Activated CD4-positive, alpha-beta memory T cell treated with anti-CD3 and anti-CD28 coated beads for 36 hours (primary cell): ENCODE data around the gene UBE2D1. TPM values are rescaled to one million over a fixed set of nuclear protein-coding genes. Genes with fewer than 3 reads are reported as not detected.

Source experiments
- CTCF ChIA-PET: fragments of 350-600 bp; sonication (Branson Sonifier 250); formaldehyde crosslinking; loops from one replicate; lab custom pipeline; 2021; ENCODE audit warnings: antibody characterized with exemption, inconsistent platforms; lab: Charles Lee
- POLR2A ChIA-PET: fragments of 350-600 bp; sonication (Branson Sonifier 250); formaldehyde crosslinking; loops from one replicate; lab custom pipeline; 2021; ENCODE audit warnings: antibody characterized with exemption; lab: Charles Lee
- DNase-seq: peaks from one replicate; pipeline ENCODE4 v3.0.0-alpha.2; 2020
- H3K27ac Mint-ChIP-seq: one replicate; pipeline ENCODE4 v1.8.0; 2021; ENCODE audit warnings: mixed read lengths
- H3K27me3 Mint-ChIP-seq: one replicate; pipeline ENCODE4 v1.8.0; 2021; ENCODE audit warnings: mixed read lengths
- H3K36me3 Mint-ChIP-seq: one replicate; pipeline ENCODE4 v1.8.0; 2021; ENCODE audit warnings: mixed read lengths
- H3K4me1 Mint-ChIP-seq: one replicate; pipeline ENCODE4 v1.8.0; 2021; ENCODE audit warnings: low read depth, mixed read lengths
- H3K4me3 Mint-ChIP-seq: one replicate; pipeline ENCODE4 v1.8.0; 2021; ENCODE audit warnings: mild to moderate bottlenecking, mixed read lengths
- H3K9me3 Mint-ChIP-seq: one replicate; pipeline ENCODE4 v1.8.0; 2021; ENCODE audit warnings: mixed read lengths
- intact Hi-C: fragments of 100-400 bp; cut with micrococcal nuclease; formaldehyde crosslinking; loops from one replicate; pipeline ENCODE4 v1.15.1; 2023
- total RNA-seq, 2 experiments: library from RNA; stranded (reverse); gene quantifications; one replicate each; pipeline ENCODE4 v1.2.3, GENCODE V29; 2021

UBE2D1 gene
- total RNA-seq, 2 experiments from 2014 or later = 14.5 to 14.8 TPM

- DNase-seq = peak; percentile 99
- Mint-ChIP-seq H3K9me3 (no peaks in the 10 kb centered on the region), H3K27me3 (no peaks in the 10 kb centered on the region), H3K4me1 (peaks cover 37% of the 10 kb centered on the region), H3K36me3 (peaks cover 24% of the 10 kb centered on the region), H3K27ac (peak within 1 kb of the TSS; percentile 92), H3K4me3 (peak within 1 kb of the TSS; percentile 99)
- ChIA-PET POLR2A (interaction anchor here (1.0 to 3.0 kb wide), 4 partner anchors 14 to 117 kb away, joined by 3 to 17 read pairs (median 8); partner anchors contain the start of genes CISD1, IPMK and UBE2D1), CTCF (interaction anchor here (0.6 to 4.5 kb wide), 27 partner anchors 8 to 232 kb away, joined by 3 to 39 read pairs (median 4); partner anchors contain the start of genes CISD1 and UBE2D1)
- intact Hi-C loops = loop anchor here (1.0 to 10.0 kb wide), 7 partner anchors 51 to 1522 kb away; partner anchors contain the start of genes BICC1 and CCDC6
These were observed 50.4 kb downstream of the UBE2D1 start, which contains the start of gene TFAM for GRCh38 chr10:58384999-58385783. Gene TFAM, plus strand, starts transcription at chr10:58385410. Its CDS starts 138 bp downstream, at chr10:58385548.

- CTCF ChIA-PET = interaction anchor here (0.6 to 4.5 kb wide), 9 partner anchors 11 to 233 kb away, joined by 3 to 39 read pairs (median 3); partner anchors contain the start of gene UBE2D1
- Mint-ChIP-seq H3K9me3 (no peaks in the 10 kb centered on the region), H3K27me3 (no peaks in the 10 kb centered on the region), H3K4me3 (peak overlapping the region; percentile 99), H3K36me3 (peaks cover 27% of the 10 kb centered on the region), H3K4me1 (peaks cover 41% of the 10 kb centered on the region), H3K27ac (peak overlapping the region; percentile 92)
- intact Hi-C loops = loop anchor here (1.0 to 10.0 kb wide), 7 partner anchors 51 to 1522 kb away; partner anchors contain the start of genes BICC1 and CCDC6
- DNase-seq = peak; percentile 38
- POLR2A ChIA-PET = interaction anchor here (1.0 to 3.0 kb wide), 3 partner anchors 51 to 117 kb away, joined by 3 to 17 read pairs (median 13); partner anchors contain the start of genes CISD1, IPMK and UBE2D1
These were observed 50.9 kb downstream of the UBE2D1 start for GRCh38 chr10:58385784-58386112.

- ChIA-PET CTCF (no interaction called here), POLR2A (no interaction called here)
- Mint-ChIP-seq H3K27ac (no peak overlapping the region), H3K36me3 (peaks cover 43% of the 10 kb centered on the region), H3K9me3 (no peaks in the 10 kb centered on the region), H3K4me3 (no peak overlapping the region), H3K4me1 (peaks cover 43% of the 10 kb centered on the region), H3K27me3 (no peaks in the 10 kb centered on the region)
- no peak for DNase-seq
- intact Hi-C loops = loop anchor here (5.0 to 10.0 kb wide), 2 partner anchors 126 to 1518 kb away; partner anchors contain the start of genes BICC1 and CCDC6
These were observed 54.2 kb downstream of the UBE2D1 start for GRCh38 chr10:58389024-58389423.

GRCh38 chr10:58393317-58393716, 58.5 kb downstream of the UBE2D1 start:
- peaks cover 51% of the 10 kb centered on the region for H3K36me3 Mint-ChIP-seq
- no peak overlapping the region for H3K4me3 Mint-ChIP-seq
- H3K27ac Mint-ChIP-seq = no peak overlapping the region
- ChIA-PET POLR2A (no interaction called here), CTCF (interaction anchor here (0.7 to 1.6 kb wide), 3 partner anchors 9 to 223 kb away, joined by 3 to 5 read pairs (median 3); no protein-coding TSS in a partner anchor)
- no peak for DNase-seq
- no peaks in the 10 kb centered on the region for H3K9me3 Mint-ChIP-seq
- H3K27me3 Mint-ChIP-seq = no peaks in the 10 kb centered on the region
- intact Hi-C loops = no loop called here
- peaks cover 28% of the 10 kb centered on the region for H3K4me1 Mint-ChIP-seq

- intact Hi-C loops = no loop called here
- no peak for DNase-seq
- H3K36me3 Mint-ChIP-seq = peaks cover 46% of the 10 kb centered on the region
- POLR2A ChIA-PET = no interaction called here
- H3K27ac Mint-ChIP-seq = no peak overlapping the region
- no peaks in the 10 kb centered on the region for H3K9me3 Mint-ChIP-seq
- peaks cover 24% of the 10 kb centered on the region for H3K4me1 Mint-ChIP-seq
- CTCF ChIA-PET = interaction anchor here (1.0 kb wide), 1 partner anchor 9 kb away, joined by 4 read pairs; no protein-coding TSS in a partner anchor
- no peak overlapping the region for H3K4me3 Mint-ChIP-seq
- no peaks in the 10 kb centered on the region for H3K27me3 Mint-ChIP-seq
These were observed 59.7 kb downstream of the UBE2D1 start for GRCh38 chr10:58394471-58394870.

- DNase-seq = no peak
- Mint-ChIP-seq H3K36me3 (peaks cover 39% of the 10 kb centered on the region), H3K4me3 (no peak overlapping the region), H3K9me3 (no peaks in the 10 kb centered on the region), H3K27ac (no peak overlapping the region), H3K27me3 (no peaks in the 10 kb centered on the region), H3K4me1 (peaks cover 14% of the 10 kb centered on the region)
- intact Hi-C loops = no loop called here
- POLR2A ChIA-PET = no interaction called here
- CTCF ChIA-PET = interaction anchor here (1.2 to 1.6 kb wide), 2 partner anchors 11 to 189 kb away, joined by 3 to 5 read pairs; partner anchors contain the start of gene TFAM
These were observed 61.3 kb downstream of the UBE2D1 start for GRCh38 chr10:58396057-58396456.

GRCh38 chr10:58397830-58398229, 63.0 kb downstream of the UBE2D1 start:
- intact Hi-C loops = no loop called here
- no peak for DNase-seq
- ChIA-PET CTCF (interaction anchor here (1.2 kb wide), 1 partner anchor 99 kb away, joined by 3 read pairs; no protein-coding TSS in a partner anchor), POLR2A (no interaction called here)
- Mint-ChIP-seq H3K4me1 (peaks cover 3% of the 10 kb centered on the region), H3K4me3 (no peak overlapping the region), H3K27ac (no peak overlapping the region), H3K9me3 (no peaks in the 10 kb centered on the region), H3K36me3 (peaks cover 28% of the 10 kb centered on the region), H3K27me3 (no peaks in the 10 kb centered on the region)

- intact Hi-C loops = no loop called here
- ChIA-PET POLR2A (no interaction called here), CTCF (interaction anchor here (1.0 kb wide), 1 partner anchor 219 kb away, joined by 3 read pairs; no protein-coding TSS in a partner anchor)
- H3K4me3 Mint-ChIP-seq = no peak overlapping the region
- peaks cover 20% of the 10 kb centered on the region for H3K36me3 Mint-ChIP-seq
- H3K27ac Mint-ChIP-seq = no peak overlapping the region
- H3K4me1 Mint-ChIP-seq = peaks cover 3% of the 10 kb centered on the region
- DNase-seq = no peak
- no peaks in the 10 kb centered on the region for H3K27me3 Mint-ChIP-seq
- H3K9me3 Mint-ChIP-seq = no peaks in the 10 kb centered on the region
These were observed 64.6 kb downstream of the UBE2D1 start for GRCh38 chr10:58399410-58399809.

- H3K9me3 Mint-ChIP-seq = no peaks in the 10 kb centered on the region
- no peaks in the 10 kb centered on the region for H3K27me3 Mint-ChIP-seq
- H3K27ac Mint-ChIP-seq = no peak overlapping the region
- intact Hi-C loops = no loop called here
- CTCF ChIA-PET = no interaction called here
- H3K4me3 Mint-ChIP-seq = no peak overlapping the region
- POLR2A ChIA-PET = no interaction called here
- no peak for DNase-seq
- H3K36me3 Mint-ChIP-seq = peaks cover 16% of the 10 kb centered on the region
- no peaks in the 10 kb centered on the region for H3K4me1 Mint-ChIP-seq
These were observed 65.8 kb downstream of the UBE2D1 start for GRCh38 chr10:58400609-58401008.

- Mint-ChIP-seq H3K4me1 (no peaks in the 10 kb centered on the region), H3K36me3 (peaks cover 3% of the 10 kb centered on the region), H3K27ac (no peak overlapping the region), H3K4me3 (no peak overlapping the region), H3K9me3 (no peaks in the 10 kb centered on the region), H3K27me3 (no peaks in the 10 kb centered on the region)
- no peak for DNase-seq
- ChIA-PET CTCF (interaction anchor here (0.8 kb wide), 1 partner anchor 10 kb away, joined by 4 read pairs; no protein-coding TSS in a partner anchor), POLR2A (no interaction called here)
- intact Hi-C loops = no loop called here
These were observed 69.2 kb downstream of the UBE2D1 start for GRCh38 chr10:58404001-58404400.

GRCh38 chr10:58409956-58410610, 75.3 kb downstream of the UBE2D1 start:
- Mint-ChIP-seq H3K27me3 (peaks cover 3% of the 10 kb centered on the region), H3K27ac (no peak overlapping the region), H3K4me1 (no peaks in the 10 kb centered on the region), H3K9me3 (no peaks in the 10 kb centered on the region), H3K4me3 (no peak overlapping the region), H3K36me3 (no peaks in the 10 kb centered on the region)
- DNase-seq = no peak
- ChIA-PET CTCF (no interaction called here), POLR2A (no interaction called here)
- intact Hi-C loops = no loop called here
